OCI-LY3 (cell line): Measurements from ENCODE around the gene TNFRSF8.

Experiments
- EZH2phosphoT487 ChIP-seq: fragments of 200-600 bp; shearing (Covaris generic); IDR thresholded peaks from 2 replicates; pipeline ENCODE4 v1.6.1; 2018; ENCODE audit warnings: antibody characterized with exemption, mixed run types, low read depth
- TF ChIP-seq, protein P1 (sequence below): fragments of 200-600, 300-600 bp; sonication (generic); IDR thresholded peaks from 2 replicates; pipeline ENCODE4 v1.5.1; 2014; ENCODE audit warnings: antibody characterized with exemption, low read length, low read depth

DNA sequence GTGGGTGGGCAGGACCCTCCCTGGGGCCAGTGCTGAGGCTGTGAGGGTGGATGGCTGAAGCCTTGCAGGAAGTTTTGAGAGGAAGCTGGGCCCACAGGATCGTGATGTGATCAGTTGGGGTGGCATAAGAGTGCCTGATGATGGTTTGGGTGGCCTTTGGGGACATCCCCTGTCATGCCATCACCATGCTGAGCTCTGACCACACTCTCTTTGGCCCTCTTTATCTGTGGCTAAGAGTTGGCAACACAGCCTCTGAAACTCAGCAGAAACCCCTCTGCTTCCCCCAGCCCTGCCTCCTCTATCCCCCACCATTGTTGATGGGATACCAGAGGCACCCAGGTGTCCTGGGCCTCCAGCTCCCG, 24.0 kb upstream of the TNFRSF8 start:
- TF ChIP-seq, protein P1, sequence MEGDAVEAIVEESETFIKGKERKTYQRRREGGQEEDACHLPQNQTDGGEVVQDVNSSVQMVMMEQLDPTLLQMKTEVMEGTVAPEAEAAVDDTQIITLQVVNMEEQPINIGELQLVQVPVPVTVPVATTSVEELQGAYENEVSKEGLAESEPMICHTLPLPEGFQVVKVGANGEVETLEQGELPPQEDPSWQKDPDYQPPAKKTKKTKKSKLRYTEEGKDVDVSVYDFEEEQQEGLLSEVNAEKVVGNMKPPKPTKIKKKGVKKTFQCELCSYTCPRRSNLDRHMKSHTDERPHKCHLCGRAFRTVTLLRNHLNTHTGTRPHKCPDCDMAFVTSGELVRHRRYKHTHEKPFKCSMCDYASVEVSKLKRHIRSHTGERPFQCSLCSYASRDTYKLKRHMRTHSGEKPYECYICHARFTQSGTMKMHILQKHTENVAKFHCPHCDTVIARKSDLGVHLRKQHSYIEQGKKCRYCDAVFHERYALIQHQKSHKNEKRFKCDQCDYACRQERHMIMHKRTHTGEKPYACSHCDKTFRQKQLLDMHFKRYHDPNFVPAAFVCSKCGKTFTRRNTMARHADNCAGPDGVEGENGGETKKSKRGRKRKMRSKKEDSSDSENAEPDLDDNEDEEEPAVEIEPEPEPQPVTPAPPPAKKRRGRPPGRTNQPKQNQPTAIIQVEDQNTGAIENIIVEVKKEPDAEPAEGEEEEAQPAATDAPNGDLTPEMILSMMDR: no peak
- TF ChIP-seq EZH2phosphoT487: no peak
